GM18873 (cell line): Measurements from ENCODE around the gene SLC25A22.

Experiments used
- ATAC-seq: cut with Tn5 transposase; IDR thresholded peaks from one replicate; pipeline ENCODE4 v1.9.1; 2021; ENCODE audit warnings: mild to moderate bottlenecking, moderate library complexity, moderate number of reproducible peaks; ENCODE audit not compliant: unreplicated experiment, low FRiP score

SLC25A22 gene

DNA sequence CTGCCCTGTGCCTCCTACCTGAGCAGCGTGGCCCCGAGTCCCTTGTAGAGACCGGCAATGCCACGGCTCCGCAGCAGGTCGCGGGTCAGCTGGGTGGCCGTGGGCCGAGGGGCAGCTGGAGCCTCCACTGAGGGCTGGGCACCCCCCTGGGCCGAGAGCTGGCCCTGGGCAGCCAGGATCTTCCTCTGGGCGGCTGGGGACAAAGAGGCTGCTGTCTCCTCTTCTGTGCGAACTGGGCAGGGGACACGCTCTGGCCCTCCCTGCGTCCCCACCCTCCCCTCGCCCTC, 5.6 kb downstream of the SLC25A22 start:
- ATAC-seq = no peak

GRCh38 chr11:791658-792534, 6.2 kb downstream of the SLC25A22 start:
- no peak for ATAC-seq

DNA sequence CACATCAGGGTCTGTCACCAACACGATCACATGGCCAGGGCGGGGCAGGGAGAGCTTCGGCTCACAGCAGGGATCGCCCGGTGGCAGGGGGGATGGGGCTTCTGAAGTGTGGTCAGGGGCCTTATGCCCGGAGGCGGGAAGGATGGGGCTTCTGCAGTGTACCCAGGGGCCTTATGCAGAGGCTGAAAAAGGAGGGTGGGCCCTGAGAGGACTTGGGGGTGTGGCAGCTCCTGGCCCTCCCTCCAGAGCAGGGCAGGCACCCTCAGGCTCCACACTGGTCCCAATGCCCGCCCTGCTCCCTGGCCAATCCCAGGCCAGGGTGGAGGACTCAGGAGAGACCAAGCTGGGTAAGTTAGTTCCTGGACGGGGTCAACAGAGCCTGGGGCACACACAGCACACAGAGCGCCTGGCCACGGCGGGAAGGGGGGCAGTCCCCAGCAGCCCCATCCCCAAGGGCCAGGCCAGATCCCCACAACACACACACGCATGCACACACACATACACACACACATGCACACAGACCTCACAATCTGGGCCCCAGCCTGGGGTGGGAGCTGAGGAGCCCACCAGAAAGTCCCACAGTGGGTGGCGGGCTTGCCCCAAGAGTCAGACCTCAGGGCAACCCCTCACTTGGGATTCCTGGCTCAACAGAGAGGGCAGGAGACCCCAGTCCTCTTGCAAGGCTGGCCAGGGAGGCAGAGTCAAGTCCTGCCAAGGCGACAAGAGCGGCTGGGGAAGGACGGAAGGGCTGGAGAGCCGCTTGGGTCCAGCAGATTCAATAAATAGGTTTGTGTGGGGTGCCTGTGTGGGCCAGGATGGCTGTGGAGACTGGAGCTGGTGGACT, 7.1 kb downstream of the SLC25A22 start:
- no peak for ATAC-seq

GRCh38 chr11:789943-790342, 8.1 kb downstream of the SLC25A22 start, which contains the start of gene CEND1:
CEND1 (minus strand) TSS chr11:790090; CDS start chr11:788576, 1,514 bp downstream.
- no peak for ATAC-seq

DNA sequence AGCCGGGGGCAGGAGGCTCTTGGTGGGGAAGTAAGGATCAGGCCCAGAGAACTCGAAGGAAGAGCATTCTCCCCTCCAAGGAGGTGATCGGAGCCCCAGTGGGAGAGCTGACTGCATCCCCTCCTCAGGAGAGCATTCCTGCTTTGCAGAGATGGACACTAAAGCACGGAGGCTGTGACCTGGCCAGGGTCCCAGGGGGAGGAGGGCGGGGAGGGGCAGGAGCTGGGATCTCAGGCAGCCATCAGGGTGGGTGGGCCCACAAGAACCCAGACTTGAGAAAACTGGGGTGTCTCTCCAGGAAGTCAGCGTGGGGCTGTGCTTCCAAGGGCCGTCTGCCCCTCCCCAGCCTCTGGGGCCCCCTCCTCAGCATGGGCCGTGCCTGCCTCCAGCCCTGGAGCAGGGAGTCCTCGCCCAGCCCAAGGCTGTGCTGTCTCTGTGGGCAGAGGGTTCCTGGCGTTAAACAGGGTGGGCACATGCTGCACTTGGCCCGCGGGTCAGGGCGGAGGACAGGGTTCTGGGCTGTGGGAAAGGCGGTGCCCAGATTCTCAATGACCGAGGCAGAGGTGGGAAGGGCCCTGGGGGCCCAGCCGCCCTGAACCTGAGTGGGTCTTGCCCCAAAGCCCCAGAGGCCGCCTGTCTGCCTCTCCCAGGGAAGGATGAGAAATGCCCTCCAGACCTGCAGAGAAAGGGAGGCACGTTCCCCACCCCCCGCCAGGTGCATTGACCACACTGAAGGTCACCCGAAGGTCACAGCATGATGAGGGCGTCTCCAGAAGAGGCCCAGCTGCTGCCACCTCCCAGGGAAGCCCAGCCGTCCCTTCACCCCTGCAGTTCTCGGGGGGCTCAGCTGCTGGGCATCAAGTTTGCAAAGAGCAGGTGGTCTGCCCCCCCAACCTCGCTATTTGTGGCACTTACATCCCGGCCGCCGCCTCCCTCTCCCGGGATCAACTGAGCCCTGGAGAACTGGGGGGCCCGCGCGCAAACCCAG, 8.8 kb downstream of the SLC25A22 start:
- ATAC-seq = no peak

DNA sequence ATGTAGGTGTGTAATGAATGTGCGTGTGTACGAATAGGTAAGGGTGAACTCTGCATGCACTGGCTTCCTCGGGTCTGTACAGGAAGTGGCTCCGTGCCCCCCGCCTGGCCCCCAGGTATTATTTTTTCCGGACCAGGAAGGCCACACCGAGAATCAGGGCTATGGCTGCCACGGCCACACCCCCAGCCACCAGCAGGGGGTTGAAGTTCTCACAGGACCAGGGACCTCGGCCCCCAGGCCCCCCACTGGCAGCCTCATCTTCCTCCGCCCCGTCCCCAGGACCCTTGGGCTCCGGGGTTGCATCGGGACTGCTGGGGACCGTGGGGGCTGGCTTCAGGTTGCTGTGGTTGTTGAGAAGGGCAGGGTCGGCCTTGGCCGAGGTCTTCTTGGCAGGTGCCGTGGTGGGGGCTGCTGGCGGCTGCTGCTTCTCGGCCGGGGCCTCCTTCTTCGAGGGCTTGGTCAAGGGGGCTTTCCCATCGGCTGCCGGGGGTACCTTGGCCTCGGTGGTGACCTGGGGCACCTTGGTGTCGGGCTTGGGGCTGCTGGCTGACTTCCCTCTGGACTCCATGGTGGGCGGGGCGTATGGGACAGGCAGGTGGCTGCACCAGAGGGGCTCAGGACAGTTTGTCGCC, 10.0 kb downstream of the SLC25A22 start:
- ATAC-seq = no peak

DNA sequence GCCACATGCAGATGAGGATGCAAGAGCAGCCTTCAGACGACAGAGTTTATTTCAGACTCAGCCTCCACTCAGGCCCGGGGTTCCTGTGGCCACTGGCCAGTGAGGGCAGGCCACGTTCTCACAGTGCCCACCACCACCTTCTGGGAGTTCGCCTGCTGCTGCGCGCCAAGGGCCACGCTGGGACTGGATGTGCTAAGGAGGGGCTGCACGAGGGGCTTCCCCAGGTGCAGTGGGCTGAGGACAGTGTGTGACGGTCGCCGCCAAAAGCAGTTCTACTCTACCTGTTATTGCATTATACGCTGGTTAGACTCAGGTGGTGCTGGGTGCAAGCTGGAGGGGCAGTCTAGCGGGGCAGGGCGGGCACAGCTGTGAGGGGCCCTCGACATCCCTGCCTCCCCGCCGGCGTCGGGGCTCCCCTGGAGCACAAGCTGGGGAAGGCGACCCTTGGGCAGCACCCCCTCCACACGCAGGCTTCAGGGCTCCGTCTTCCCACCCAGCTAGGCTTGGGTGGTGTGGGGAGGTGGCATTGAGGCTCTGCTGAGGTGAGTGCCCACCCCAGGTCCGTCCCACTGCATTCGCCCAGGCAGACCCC, 10.9 kb downstream of the SLC25A22 start:
- no peak for ATAC-seq

- no peak for ATAC-seq
These were observed 11.6 kb downstream of the SLC25A22 start for GRCh38 chr11:786235-787083.

GRCh38 chr11:783581-784015, 14.5 kb downstream of the SLC25A22 start:
- no peak for ATAC-seq

- no peak for ATAC-seq
These were observed 15.6 kb downstream of the SLC25A22 start for GRCh38 chr11:782264-783174.

GRCh38 chr11:779955-780532, 18.0 kb downstream of the SLC25A22 start:
- ATAC-seq = no peak

DNA sequence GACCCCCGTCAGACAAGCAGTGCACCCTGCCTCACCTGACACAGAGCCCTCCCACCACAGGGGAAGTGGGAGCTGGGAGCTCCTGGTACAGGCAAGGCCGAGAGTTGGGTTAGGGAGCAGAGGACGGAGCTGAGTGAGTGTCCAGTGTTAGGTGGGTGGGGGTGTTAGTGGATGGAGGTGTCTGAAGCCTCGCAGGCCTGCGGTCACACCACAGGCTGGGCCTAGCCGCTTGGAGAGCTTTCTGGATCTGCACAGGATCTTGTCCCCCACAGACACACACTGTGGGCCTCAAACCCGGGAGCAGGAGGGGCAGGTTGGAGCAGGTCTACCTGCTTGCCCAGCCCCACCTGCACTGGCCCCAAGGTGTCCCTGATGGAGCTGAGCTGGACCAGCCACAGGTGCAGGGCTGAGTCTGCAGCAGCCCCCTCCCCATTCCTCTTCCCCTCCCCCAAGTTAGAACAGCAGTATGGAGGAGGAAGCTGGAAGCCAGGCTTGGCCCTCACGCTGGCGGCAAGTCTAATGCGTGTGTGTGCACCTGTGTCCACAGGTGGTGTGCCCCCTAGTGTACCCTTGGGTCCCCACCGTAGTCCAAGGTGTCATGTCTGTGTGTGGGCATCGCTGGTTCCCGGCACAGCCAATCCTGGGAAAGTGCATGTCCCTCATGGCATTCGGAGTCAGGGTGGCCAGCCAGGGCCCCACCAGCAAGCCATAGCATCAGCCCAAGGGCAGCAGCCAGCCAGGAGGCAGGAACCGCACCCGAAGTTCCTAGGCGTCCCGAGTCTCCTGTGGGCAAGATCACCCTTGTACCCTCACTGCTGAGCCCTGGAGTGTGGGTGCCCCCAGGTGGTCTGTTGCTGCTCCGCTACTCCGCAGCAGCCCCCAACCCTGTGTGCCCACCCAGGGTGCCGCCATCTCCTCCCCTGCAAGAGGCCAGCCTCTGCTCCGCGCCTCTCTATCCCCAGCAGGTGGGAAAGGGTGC, 18.8 kb downstream of the SLC25A22 start:
- ATAC-seq = no peak

DNA sequence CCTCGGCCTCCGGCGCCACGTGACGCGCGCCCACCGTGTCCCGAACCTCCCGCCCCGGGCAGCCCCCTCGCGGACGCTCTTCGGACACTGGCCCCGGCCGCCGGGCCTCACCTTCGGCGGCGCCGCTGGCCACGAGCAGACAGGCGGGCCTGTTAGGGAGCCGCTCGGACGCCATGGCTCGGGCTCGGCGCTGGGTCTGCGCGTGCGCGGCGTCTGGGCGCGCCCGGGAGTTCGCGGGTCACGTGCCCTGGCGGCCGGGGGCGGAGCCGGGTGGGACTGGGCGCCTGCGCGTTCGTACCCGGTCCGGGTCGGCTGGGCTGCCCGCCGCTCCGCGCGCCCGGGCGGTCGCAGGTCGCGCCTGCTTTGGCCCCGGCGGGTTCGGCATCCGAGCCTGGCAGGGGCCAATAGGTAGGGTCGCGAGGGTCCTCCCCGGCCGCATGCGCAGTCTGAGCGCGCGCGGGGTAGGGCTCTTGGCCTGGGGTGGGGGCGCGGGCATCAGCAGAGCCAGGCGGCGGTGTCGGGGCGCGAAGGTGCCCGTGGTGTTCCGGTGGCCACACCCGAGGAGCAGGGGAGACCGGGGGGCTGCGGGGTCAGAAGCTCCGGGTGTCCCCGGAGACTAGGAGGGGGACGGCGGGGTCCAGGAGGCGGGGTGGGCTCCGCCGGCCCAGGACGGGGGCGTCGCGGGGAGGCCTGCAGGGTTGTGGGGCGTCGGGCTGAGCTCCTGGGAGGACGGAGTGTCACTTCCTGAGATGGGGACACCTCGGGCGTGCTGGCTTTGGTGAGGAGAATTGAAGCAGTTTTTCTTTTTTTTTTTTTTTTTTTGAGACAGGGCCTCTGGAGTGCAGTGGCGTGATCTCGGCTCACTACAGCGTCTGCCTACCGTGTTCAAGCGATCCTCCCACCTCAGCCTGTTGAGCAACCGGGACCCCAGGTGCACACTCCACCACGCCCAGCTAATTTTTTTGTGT, 20.5 kb downstream of the SLC25A22 start, which contains the start of gene GATD1:
Gene GATD1 (minus strand): TSS at position 200 of the 968 bp plus-strand sequence. CDS start 25 bp downstream, at position 175.
- peak; percentile 58 for ATAC-seq

GRCh38 chr11:776561-777287, 21.4 kb downstream of the SLC25A22 start:
- ATAC-seq = no peak
